DND-41 (cell line): ENCODE data around the gene OR6T1.

ENCODE experiments used
- ATAC-seq: fragments of 200-7000 bp; cut with Tn5 transposase; 3 replicates; pipeline ENCODE4 v1.9.1; 2021; ENCODE audit warnings: low read depth; ENCODE audit not compliant: insufficient read depth
- DNase-seq: peaks from one replicate; pipeline ENCODE4 v3.0.0-alpha.2; 2020
- H2AFZ ChIP-seq: 2 replicates; pipeline ENCODE4 v1.6.0; 2012; ENCODE audit warnings: low read depth, low read length
- H3K27ac ChIP-seq: 2 replicates; pipeline ENCODE4 v1.5.1; 2012; ENCODE audit warnings: low read length, inconsistent platforms
- H3K27me3 ChIP-seq: fragments of 200-600 bp; sonication (generic); 2 replicates; pipeline ENCODE4 v1.6.0; 2012; ENCODE audit warnings: low read length, mild to moderate bottlenecking, inconsistent platforms; ENCODE audit not compliant: insufficient read depth, poor library complexity
- H3K36me3 ChIP-seq: 2 replicates; pipeline ENCODE4 v1.5.1; 2012; ENCODE audit warnings: low read length, inconsistent platforms; ENCODE audit not compliant: insufficient read depth
- H3K4me1 ChIP-seq: 2 replicates; pipeline ENCODE4 v1.5.1; 2012; ENCODE audit warnings: mild to moderate bottlenecking, low read length; ENCODE audit not compliant: insufficient read depth
- H3K4me2 ChIP-seq: 2 replicates; pipeline ENCODE4 v1.6.0; 2012; ENCODE audit warnings: mild to moderate bottlenecking, moderate library complexity, low read length, inconsistent platforms; ENCODE audit not compliant: insufficient read depth
- H3K4me3 ChIP-seq, 2 experiments: fragments of 200-600 bp in 1 of 2; shearing (Covaris generic) in 1 of 2; 2 replicates each; pipeline ENCODE4 v1.5.1; 2012 to 2016; ENCODE audit warnings: inconsistent platforms in 2 of 2, low read length in 2 of 2, mild to moderate bottlenecking in 2 of 2, low read depth in 1 of 2, moderate library complexity in 1 of 2
- H3K79me2 ChIP-seq: 2 replicates; pipeline ENCODE4 v1.6.0; 2012; ENCODE audit warnings: low read length, inconsistent platforms; ENCODE audit not compliant: insufficient read depth
- H3K9ac ChIP-seq: 2 replicates; pipeline ENCODE4 v1.6.0; 2012; ENCODE audit warnings: low read depth, mild to moderate bottlenecking, inconsistent platforms, low read length, moderate library complexity
- H3K9me3 ChIP-seq: 2 replicates; pipeline ENCODE4 v1.5.1; 2012; ENCODE audit warnings: low read length, moderate library complexity, mild to moderate bottlenecking, inconsistent platforms; ENCODE audit not compliant: insufficient read depth, severe bottlenecking
- H4K20me1 ChIP-seq: 2 replicates; pipeline ENCODE4 v1.6.0; 2012; ENCODE audit warnings: low read length; ENCODE audit not compliant: insufficient read depth
- CTCF ChIP-seq: IDR thresholded peaks from 2 replicates; pipeline ENCODE4 v1.5.1; 2012; ENCODE audit warnings: borderline replicate concordance, low read length, moderate library complexity, mild to moderate bottlenecking; ENCODE audit not compliant: poor library complexity, severe bottlenecking; ENCODE audit errors: extremely low read depth
- EZH2 ChIP-seq: IDR thresholded peaks from 3 replicates; pipeline ENCODE4 v1.6.1; 2012; ENCODE audit warnings: borderline replicate concordance, low read depth, mild to moderate bottlenecking, moderate library complexity, low read length, inconsistent platforms; ENCODE audit not compliant: severe bottlenecking

Gene OR6T1

DNA sequence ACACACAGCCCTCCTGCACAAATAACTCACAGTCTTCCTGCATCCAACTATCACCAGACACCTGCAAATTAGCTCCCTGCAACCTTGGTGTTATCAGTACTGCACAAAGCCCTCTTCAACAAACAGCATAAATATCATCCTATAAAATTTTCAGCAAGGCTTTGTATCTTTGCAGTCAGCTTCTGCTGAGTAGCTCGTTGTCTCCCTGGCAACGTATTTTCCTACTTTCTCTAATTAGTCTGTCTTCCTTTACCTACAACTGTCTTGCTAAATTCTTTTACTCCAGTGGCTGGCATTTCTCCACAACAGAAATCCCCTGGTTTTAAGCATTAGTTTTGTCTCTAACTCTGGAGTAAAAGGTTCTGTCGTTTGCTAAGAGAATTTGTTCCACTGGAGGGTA, 37.8 kb downstream of the OR6T1 start:
- Histone ChIP-seq H3K9me3 (no peaks in the 10 kb centered on the region), H3K4me2 (no peak overlapping the region), H3K4me3 (no peak overlapping the region), H4K20me1 (no peaks in the 10 kb centered on the region), H3K4me1 (no peaks in the 10 kb centered on the region), H3K27me3 (peaks cover 2% of the 10 kb centered on the region), H2AFZ (no peak overlapping the region), H3K27ac (no peak overlapping the region), H3K79me2 (no peaks in the 10 kb centered on the region), H3K9ac (no peak overlapping the region), H3K36me3 (no peaks in the 10 kb centered on the region)
- ATAC-seq (no peak), DNase-seq (no peak)
- no peak for TF ChIP-seq EZH2
- TF ChIP-seq CTCF = no peak

DNA sequence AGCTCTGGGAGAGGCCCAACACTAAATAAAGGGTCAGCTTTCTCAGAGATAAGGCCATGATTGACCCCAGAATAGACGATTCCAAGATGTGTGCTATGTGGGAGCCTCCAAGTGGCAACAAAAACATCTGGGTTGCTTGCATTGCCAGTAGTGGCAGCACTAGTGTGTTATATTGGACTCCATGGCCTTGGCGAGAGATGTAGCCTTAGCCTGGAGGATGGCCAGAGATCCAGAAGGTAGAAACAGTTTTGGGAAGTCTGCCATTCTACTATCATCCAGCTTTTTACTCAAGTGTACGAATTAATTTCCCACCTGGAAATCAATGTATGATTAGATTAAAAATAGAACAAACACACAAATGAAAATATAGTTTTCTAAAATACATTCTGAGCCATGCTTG, 38.7 kb downstream of the OR6T1 start:
- ATAC-seq (no peak), DNase-seq (no peak)
- no peak overlapping the region for H3K9ac ChIP-seq
- TF ChIP-seq EZH2 = no peak
- TF ChIP-seq CTCF = no peak
- no peaks in the 10 kb centered on the region for H4K20me1 ChIP-seq
- H3K4me2 ChIP-seq = no peak overlapping the region
- H2AFZ ChIP-seq = no peak overlapping the region
- no peaks in the 10 kb centered on the region for H3K79me2 ChIP-seq
- peaks cover 2% of the 10 kb centered on the region for H3K27me3 ChIP-seq
- no peak overlapping the region for H3K4me3 ChIP-seq
- H3K4me1 ChIP-seq = no peaks in the 10 kb centered on the region
- H3K9me3 ChIP-seq = no peaks in the 10 kb centered on the region
- no peaks in the 10 kb centered on the region for H3K36me3 ChIP-seq
- no peak overlapping the region for H3K27ac ChIP-seq

DNA sequence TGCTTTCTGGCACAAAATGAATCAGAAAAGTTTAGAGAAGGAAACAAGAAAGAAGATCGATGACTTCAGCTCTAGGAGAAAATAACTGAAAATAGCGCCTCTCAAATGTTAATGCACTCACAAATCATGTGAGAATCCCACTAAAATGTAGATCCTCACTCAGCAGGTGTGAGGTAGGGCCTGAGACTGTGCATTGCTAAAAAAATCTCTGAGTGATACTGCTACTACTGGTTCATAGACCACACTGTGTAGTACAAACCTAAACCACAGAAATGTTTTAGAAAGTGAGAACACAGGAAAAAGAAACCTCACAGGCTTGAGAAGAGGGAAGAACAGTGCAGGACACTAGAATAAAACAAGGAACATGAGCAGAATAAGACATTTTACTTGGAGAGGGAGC, 39.7 kb downstream of the OR6T1 start:
- no peak overlapping the region for H3K4me2 ChIP-seq
- no peaks in the 10 kb centered on the region for H3K9me3 ChIP-seq
- H3K36me3 ChIP-seq = no peaks in the 10 kb centered on the region
- no peak overlapping the region for H3K9ac ChIP-seq
- no peak overlapping the region for H3K27ac ChIP-seq
- no peaks in the 10 kb centered on the region for H4K20me1 ChIP-seq
- H3K4me1 ChIP-seq = no peaks in the 10 kb centered on the region
- H2AFZ ChIP-seq = no peak overlapping the region
- ATAC-seq (no peak), DNase-seq (no peak)
- H3K27me3 ChIP-seq = peaks cover 2% of the 10 kb centered on the region
- TF ChIP-seq EZH2 (no peak), CTCF (no peak)
- no peaks in the 10 kb centered on the region for H3K79me2 ChIP-seq
- H3K4me3 ChIP-seq = no peak overlapping the region

DNA sequence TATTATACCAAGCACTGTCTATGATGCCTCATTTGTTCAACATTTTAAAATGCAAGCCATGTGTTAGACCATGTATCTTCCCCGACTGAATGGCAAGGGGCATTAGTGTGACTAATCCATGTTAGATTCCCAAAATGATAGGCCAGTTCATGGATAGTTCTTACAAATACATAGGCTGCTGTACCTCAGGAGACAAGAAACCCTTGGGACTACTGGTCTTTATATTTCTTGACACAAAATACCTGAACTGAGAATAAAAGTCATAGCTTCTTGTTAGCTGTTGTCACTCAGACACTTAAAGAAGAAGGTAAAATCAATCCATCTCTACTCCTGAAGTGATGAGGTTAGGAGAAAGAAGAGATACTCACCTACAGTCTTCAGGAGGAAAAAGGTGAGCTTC, 41.8 kb downstream of the OR6T1 start, which contains the start of gene OR8D4:
TSS of gene OR8D4 (plus strand) at position 301 of the 400 bp plus-strand sequence. CDS start 4,265 bp downstream, outside the sequence.
- Histone ChIP-seq H3K79me2 (no peaks in the 10 kb centered on the region), H3K4me3 (no peak within 1 kb of the TSS), H2AFZ (no peak within 1 kb of the TSS), H3K9ac (no peak within 1 kb of the TSS), H3K9me3 (no peaks in the 10 kb centered on the region), H3K4me2 (no peak within 1 kb of the TSS), H3K36me3 (no peaks in the 10 kb centered on the region), H3K27ac (no peak within 1 kb of the TSS), H3K27me3 (peaks cover 2% of the 10 kb centered on the region), H4K20me1 (no peaks in the 10 kb centered on the region), H3K4me1 (no peaks in the 10 kb centered on the region)
- TF ChIP-seq CTCF (no peak), EZH2 (no peak)
- DNase-seq (no peak), ATAC-seq (no peak)
